Testis (tissue), 2 donors: ENCODE results near the gene RBM3.

Source experiments
- CTCF ChIP-seq, 3 experiments: fragments of 450-650 bp in 2 of 3; fragments of 200-600 bp in 1 of 3; sonication (generic) in 1 of 3; IDR thresholded peaks; one replicate each; pipeline ENCODE4 v1.5.1; 2016 to 2019; ENCODE audit warnings: antibody characterized with exemption in 3 of 3, mild to moderate bottlenecking in 2 of 3, moderate library complexity in 1 of 3
- POLR2A ChIP-seq: fragments of 450-650 bp; IDR thresholded peaks from one replicate; pipeline ENCODE4 v1.6.1; 2017; ENCODE audit warnings: antibody characterized with exemption, mild to moderate bottlenecking, moderate library complexity

GRCh38 chrX:48576108-48576507 is 1.8 kb downstream of the RBM3 start:
- no peak for TF ChIP-seq CTCF (IDR thresholded peaks at IDR 0.05)
- no peak for TF ChIP-seq POLR2A
